ENCODE results near the gene FHOD1. TPM values are rescaled to one million over a fixed set of nuclear protein-coding genes. Genes with fewer than 3 reads are reported as not detected.
A peak's percentile ranks its signal among the peaks of the same experiment; 100 is the strongest.

FHOD1 gene
- total and polyA plus RNA-seq, 2 of the 13 experiments (the other 11 are each of a cell fraction or from before 2014, with no cell fraction given) = 20.0 to 20.8 TPM

DNA sequence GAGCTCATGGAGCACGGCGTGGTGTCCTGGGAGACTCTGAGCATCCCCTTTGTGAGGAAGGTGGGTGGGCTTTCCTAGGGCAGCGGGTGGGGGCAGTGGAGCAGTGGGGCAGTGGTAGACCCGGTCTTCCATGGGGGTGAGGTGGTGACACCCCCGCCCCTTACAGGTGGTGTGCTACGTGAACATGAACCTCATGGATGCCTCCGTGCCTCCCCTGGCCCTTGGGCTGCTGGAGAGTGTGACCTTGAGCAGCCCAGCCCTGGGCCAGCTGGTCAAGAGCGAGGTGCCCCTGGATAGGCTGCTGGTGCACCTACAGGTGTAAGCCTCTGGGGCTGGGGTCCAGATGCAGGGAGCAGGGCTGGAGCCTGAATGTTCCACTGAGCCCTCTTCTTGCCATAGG, 46.8 kb downstream of the FHOD1 start:
- DNase-seq (ENCODE audit: low spot score) (no peak), FAIRE-seq (no peak), ATAC-seq (no peak)
- no peak for TF ChIP-seq ZNF782 (CRISPR knock-in tag; IDR thresholded peaks at IDR 0.05; ENCODE audit: borderline replicate concordance)
- TF ChIP-seq RARA (CRISPR knock-in tag; IDR thresholded peaks at IDR 0.05) = no peak
- no peak for TF ChIP-seq NFIB (CRISPR knock-in tag; IDR thresholded peaks at IDR 0.05; ENCODE audit: borderline replicate concordance)
- TF ChIP-seq AGO2 (optimal IDR thresholded peaks at IDR 0.05; ENCODE audit: low read depth, low read length) = peak; percentile 64
- TF ChIP-seq RBFOX2 (IDR thresholded peaks at IDR 0.05; ENCODE audit: low read depth, low read length) = 0 out of 2 replicates have a peak, but pooled peaks have one; percentile 34
- no TSS peak for BruUV-seq (replicated peaks)
- no peak overlapping the region for H3K9ac ChIP-seq (ENCODE audit: insufficient read depth, low read depth, low read length)
- intact Hi-C loops (cut with micrococcal nuclease; ENCODE audit: unreplicated experiment) = no loop called here
- H3K27me3 ChIP-seq (ENCODE audit: control insufficient read depth in 1 of 2, insufficient read depth in 2 of 2, low read length in 2 of 2) = no peaks in the 10 kb centered on the region
- H3K27ac ChIP-seq (ENCODE audit: extremely low read length, insufficient read depth, low read length) = no peak overlapping the region
- peaks cover 46 to 63% of the 10 kb centered on the region in 2 experiments for H3K36me3 ChIP-seq (replicated peaks in 1 of 2; ENCODE audit: control insufficient read depth in 1 of 2, insufficient read depth in 2 of 2, low read length in 2 of 2)
- no peak overlapping the region for H3K4me2 ChIP-seq (ENCODE audit: low read depth, low read length)
- WGBS (ENCODE audit: low lambda C conversion rate) = 97% methylated on average over 5 of the region's 8 CpGs
- H4K20me1 ChIP-seq (ENCODE audit: insufficient read depth, low read length) = no peaks in the 10 kb centered on the region
- H3K4me3 ChIP-seq (replicated peaks in 1 of 3; ENCODE audit: insufficient read depth in 1 of 3, low read depth in 2 of 3, low read length in 3 of 3) = no peak overlapping the region
- POLR2A ChIA-PET = interaction anchor here (0.9 kb wide), 1 partner anchor 8 kb away, joined by 3 read pairs; the partner anchor contains the start of gene E2F4
- CTCF ChIA-PET (ENCODE audit: low intra/inter-chr PET ratio, low total read pairs) = no interaction called here
- in situ Hi-C loops (cut with HindIII; ENCODE audit: extremely low pct_ligation_motif_present, low pct_unique_long_range_greater_than_20kb) = no loop called here
- no peaks in the 10 kb centered on the region for H3K79me2 ChIP-seq (ENCODE audit: insufficient read depth, low read length)
- no peaks in the 10 kb centered on the region for H3K9me3 ChIP-seq (ENCODE audit: low read length)
- peaks cover 5% of the 10 kb centered on the region for H3K4me1 ChIP-seq (ENCODE audit: insufficient read depth, low read length)
- H2AFZ ChIP-seq (ENCODE audit: low read length) = no peak overlapping the region

- H4K20me1 ChIP-seq (ENCODE audit: insufficient read depth, low read length) = no peaks in the 10 kb centered on the region
- TF ChIP-seq NR2C2 (CRISPR knock-in tag; IDR thresholded peaks at IDR 0.05; ENCODE audit: borderline replicate concordance) = no peak
- TF ChIP-seq, protein P1, sequence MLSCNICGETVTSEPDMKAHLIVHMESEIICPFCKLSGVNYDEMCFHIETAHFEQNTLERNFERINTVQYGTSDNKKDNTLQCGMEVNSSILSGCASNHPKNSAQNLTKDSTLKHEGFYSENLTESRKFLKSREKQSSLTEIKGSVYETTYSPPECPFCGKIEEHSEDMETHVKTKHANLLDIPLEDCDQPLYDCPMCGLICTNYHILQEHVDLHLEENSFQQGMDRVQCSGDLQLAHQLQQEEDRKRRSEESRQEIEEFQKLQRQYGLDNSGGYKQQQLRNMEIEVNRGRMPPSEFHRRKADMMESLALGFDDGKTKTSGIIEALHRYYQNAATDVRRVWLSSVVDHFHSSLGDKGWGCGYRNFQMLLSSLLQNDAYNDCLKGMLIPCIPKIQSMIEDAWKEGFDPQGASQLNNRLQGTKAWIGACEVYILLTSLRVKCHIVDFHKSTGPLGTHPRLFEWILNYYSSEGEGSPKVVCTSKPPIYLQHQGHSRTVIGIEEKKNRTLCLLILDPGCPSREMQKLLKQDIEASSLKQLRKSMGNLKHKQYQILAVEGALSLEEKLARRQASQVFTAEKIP (CRISPR knock-in tag; IDR thresholded peaks at IDR 0.05; ENCODE audit: borderline replicate concordance) = no peak
- no peak for TF ChIP-seq ZNF562 (CRISPR knock-in tag; IDR thresholded peaks at IDR 0.05; ENCODE audit: borderline replicate concordance)
- TF ChIP-seq FUBP1 (CRISPR knock-in tag; IDR thresholded peaks at IDR 0.05; ENCODE audit: borderline replicate concordance) = no peak
- no peak for TF ChIP-seq MIER3 (CRISPR knock-in tag; IDR thresholded peaks at IDR 0.05; ENCODE audit: borderline replicate concordance)
- TF ChIP-seq ZFP37 (CRISPR knock-in tag; IDR thresholded peaks at IDR 0.05; ENCODE audit: borderline replicate concordance) = no peak
- TF ChIP-seq ZNF768 (CRISPR knock-in tag; IDR thresholded peaks at IDR 0.05) = no peak
- TF ChIP-seq CCAR2 (optimal IDR thresholded peaks at IDR 0.05; ENCODE audit: low read depth, low read length) = no peak
- in situ Hi-C loops (cut with HindIII; ENCODE audit: extremely low pct_ligation_motif_present, low pct_unique_long_range_greater_than_20kb) = no loop called here
- no peaks in the 10 kb centered on the region for H3K27me3 ChIP-seq (ENCODE audit: control insufficient read depth in 1 of 2, insufficient read depth in 2 of 2, low read length in 2 of 2)
- no peak for DNase-seq (ENCODE audit: low spot score)
- no peaks in the 10 kb centered on the region for H3K9me3 ChIP-seq (ENCODE audit: low read length)
- BruUV-seq (replicated peaks) = no TSS peak
- no peak overlapping the region for H3K9ac ChIP-seq (ENCODE audit: insufficient read depth, low read depth, low read length)
- H2AFZ ChIP-seq (ENCODE audit: low read length) = no peak overlapping the region
- no peaks in the 10 kb centered on the region for H3K4me1 ChIP-seq (ENCODE audit: insufficient read depth, low read length)
- H3K79me2 ChIP-seq (ENCODE audit: insufficient read depth, low read length) = no peaks in the 10 kb centered on the region
- no peak overlapping the region for H3K27ac ChIP-seq (ENCODE audit: extremely low read length, insufficient read depth, low read length)
- intact Hi-C loops (cut with micrococcal nuclease; ENCODE audit: unreplicated experiment) = no loop called here
- POLR2A ChIA-PET = interaction anchor here (0.9 kb wide), 1 partner anchor 8 kb away, joined by 3 read pairs; the partner anchor contains the start of gene E2F4
- H3K4me2 ChIP-seq (ENCODE audit: low read depth, low read length) = no peak overlapping the region
- CTCF ChIA-PET (ENCODE audit: low intra/inter-chr PET ratio, low total read pairs) = no interaction called here
- ATAC-seq = no peak
- FAIRE-seq = no peak
- H3K36me3 ChIP-seq (replicated peaks in 1 of 2; ENCODE audit: control insufficient read depth in 1 of 2, insufficient read depth in 2 of 2, low read length in 2 of 2) = peaks cover 47 to 70% of the 10 kb centered on the region in 2 experiments
- no peak overlapping the region for H3K4me3 ChIP-seq (replicated peaks in 1 of 3; ENCODE audit: insufficient read depth in 1 of 3, low read depth in 2 of 3, low read length in 3 of 3)
- WGBS (ENCODE audit: low lambda C conversion rate) = 97% methylated on average over 22 of the region's 22 CpGs
These were observed 47.5 kb downstream of the FHOD1 start for GRCh38 chr16:67199808-67200198.
